ENCODE measurements around the gene PREP. TPM values are rescaled to one million over a fixed set of nuclear protein-coding genes. Genes with fewer than 3 reads are reported as not detected.
A peak's percentile ranks its signal among the peaks of the same experiment; 100 is the strongest.

Gene PREP
- polyA plus RNA-seq, 1 donor: 46.6 TPM

DNA sequence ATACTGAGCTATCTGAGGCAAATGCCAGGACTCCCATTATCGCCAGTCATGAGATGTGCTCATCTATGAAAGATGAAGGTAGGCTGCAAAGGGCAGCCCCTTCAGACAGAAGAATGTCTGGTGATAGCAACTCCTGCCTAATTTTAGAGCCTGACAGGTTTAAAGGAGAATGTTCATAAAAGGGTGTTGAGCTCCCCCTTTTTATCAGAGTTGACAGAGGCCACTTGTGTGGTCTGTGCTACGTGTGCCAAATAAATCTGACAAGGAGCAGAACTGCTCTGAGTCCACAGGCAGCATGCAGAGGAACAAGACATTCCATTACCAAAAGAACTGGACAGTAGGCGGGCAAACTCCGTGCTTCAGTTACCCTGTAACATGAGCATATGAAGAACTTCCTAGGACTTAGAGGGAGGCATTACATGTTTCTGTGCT is 101.8 kb downstream of the PREP start:
- H3K4me1 ChIP-seq (ENCODE audit: control insufficient read depth, insufficient read depth, low read length): no peaks in the 10 kb centered on the region
- no CpG with 5 or more reads among the region's 4 CpGs for WGBS (ENCODE audit: insufficient coverage, low lambda C conversion rate)
- H3K27me3 ChIP-seq (ENCODE audit: control insufficient read depth, insufficient read depth, low read length): no peaks in the 10 kb centered on the region
- no peak overlapping the region for H3K27ac ChIP-seq (ENCODE audit: low read length)
- no peaks in the 10 kb centered on the region for H3K9me3 ChIP-seq (ENCODE audit: control insufficient read depth, low read depth, low read length)
- DNase-seq: no peak
- H3K4me3 ChIP-seq (ENCODE audit: low read length): no peak overlapping the region
- H3K36me3 ChIP-seq (ENCODE audit: control insufficient read depth, insufficient read depth, low read length): peaks cover 8% of the 10 kb centered on the region

DNA sequence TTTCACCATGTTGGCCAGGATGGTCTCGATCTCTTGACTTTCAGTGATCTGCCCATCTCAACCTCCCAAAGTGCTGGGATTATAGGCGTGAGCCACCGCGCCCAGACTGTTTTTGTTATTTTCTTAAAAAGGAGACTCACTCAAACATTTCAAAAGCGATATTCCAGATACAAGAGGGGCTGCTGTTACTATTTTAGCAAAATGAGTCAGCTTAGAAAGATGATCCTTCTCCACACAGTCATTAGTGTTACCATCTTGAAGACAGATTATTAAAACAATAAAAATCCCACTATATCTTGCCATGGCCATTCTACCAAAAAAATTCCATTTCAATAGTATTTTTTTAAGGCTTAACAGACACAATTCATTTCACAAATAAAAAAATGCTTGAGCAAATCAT is 102.8 kb downstream of the PREP start:
- Histone ChIP-seq H3K27ac (ENCODE audit: low read length) (no peak overlapping the region), H3K36me3 (ENCODE audit: control insufficient read depth, insufficient read depth, low read length) (peaks cover 8% of the 10 kb centered on the region), H3K27me3 (ENCODE audit: control insufficient read depth, insufficient read depth, low read length) (no peaks in the 10 kb centered on the region), H3K9me3 (ENCODE audit: control insufficient read depth, low read depth, low read length) (no peaks in the 10 kb centered on the region), H3K4me1 (ENCODE audit: control insufficient read depth, insufficient read depth, low read length) (no peaks in the 10 kb centered on the region), H3K4me3 (ENCODE audit: low read length) (no peak overlapping the region)
- 83% methylated on average over 1 of the region's 5 CpGs for WGBS (ENCODE audit: insufficient coverage, low lambda C conversion rate)
- no peak for DNase-seq

DNA sequence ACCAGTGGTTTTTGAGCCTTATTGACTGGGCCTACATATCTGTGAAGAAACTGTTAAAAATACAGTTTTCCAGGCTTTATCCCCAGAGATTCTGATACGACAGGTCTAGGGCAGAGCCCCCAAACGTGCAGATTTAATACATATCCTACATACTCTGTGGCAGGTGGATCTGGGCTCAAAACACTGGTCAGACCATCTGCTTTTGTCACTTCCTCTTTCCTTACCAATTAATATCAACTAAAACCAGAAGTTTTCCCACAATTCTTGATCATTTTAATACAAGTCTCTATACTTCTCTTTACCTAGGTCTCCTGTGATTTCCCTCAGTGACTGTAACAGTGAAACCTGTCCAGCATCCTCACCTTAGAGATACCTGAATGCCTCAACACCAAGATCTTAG is 108.8 kb downstream of the PREP start:
- Histone ChIP-seq H3K27me3 (ENCODE audit: control insufficient read depth, insufficient read depth, low read length) (no peaks in the 10 kb centered on the region), H3K27ac (ENCODE audit: low read length) (no peak overlapping the region), H3K4me3 (ENCODE audit: low read length) (no peak overlapping the region), H3K4me1 (ENCODE audit: control insufficient read depth, insufficient read depth, low read length) (no peaks in the 10 kb centered on the region), H3K36me3 (ENCODE audit: control insufficient read depth, insufficient read depth, low read length) (peaks cover 7% of the 10 kb centered on the region), H3K9me3 (ENCODE audit: control insufficient read depth, low read depth, low read length) (no peaks in the 10 kb centered on the region)
- WGBS (ENCODE audit: insufficient coverage, low lambda C conversion rate): no CpG with 5 or more reads among the region's 2 CpGs
- DNase-seq: no peak

DNA sequence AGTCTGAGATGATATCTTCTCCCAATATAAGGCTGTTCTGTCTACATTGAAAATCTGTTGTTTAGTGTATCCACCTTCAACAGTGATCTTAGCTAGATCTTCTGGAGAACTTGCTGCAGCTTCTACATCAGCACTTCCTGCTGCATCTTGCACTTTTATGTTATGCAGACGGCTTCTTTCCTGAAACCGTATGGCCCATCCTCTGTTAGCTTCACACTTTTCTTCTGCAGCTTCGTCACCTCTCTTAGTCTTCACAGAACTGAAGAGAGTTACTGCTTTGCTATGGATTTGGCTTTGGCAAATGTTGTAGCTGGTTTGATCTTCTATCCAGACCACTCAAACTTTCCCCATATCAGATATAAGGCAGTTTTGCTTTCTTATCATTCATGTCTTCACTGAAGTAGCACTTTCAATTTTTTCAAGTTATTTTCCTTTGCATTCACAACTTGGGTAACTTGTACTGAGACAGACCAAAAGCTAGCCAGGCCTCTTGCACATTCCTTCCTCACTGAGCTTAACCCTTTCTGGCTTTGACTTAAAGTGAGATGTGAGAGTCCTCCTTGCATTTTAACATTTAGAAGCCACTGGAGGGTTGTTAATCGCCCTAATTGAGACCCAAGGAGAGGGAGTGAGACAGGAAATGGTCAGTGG is 110.1 kb downstream of the PREP start:
- Histone ChIP-seq H3K27me3 (ENCODE audit: control insufficient read depth, insufficient read depth, low read length) (no peaks in the 10 kb centered on the region), H3K4me1 (ENCODE audit: control insufficient read depth, insufficient read depth, low read length) (no peaks in the 10 kb centered on the region), H3K27ac (ENCODE audit: low read length) (no peak overlapping the region), H3K9me3 (ENCODE audit: control insufficient read depth, low read depth, low read length) (no peaks in the 10 kb centered on the region), H3K4me3 (ENCODE audit: low read length) (no peak overlapping the region), H3K36me3 (ENCODE audit: control insufficient read depth, insufficient read depth, low read length) (peaks cover 18% of the 10 kb centered on the region)
- no CpG with 5 or more reads among the region's 4 CpGs for WGBS (ENCODE audit: insufficient coverage, low lambda C conversion rate)
- DNase-seq: no peak

DNA sequence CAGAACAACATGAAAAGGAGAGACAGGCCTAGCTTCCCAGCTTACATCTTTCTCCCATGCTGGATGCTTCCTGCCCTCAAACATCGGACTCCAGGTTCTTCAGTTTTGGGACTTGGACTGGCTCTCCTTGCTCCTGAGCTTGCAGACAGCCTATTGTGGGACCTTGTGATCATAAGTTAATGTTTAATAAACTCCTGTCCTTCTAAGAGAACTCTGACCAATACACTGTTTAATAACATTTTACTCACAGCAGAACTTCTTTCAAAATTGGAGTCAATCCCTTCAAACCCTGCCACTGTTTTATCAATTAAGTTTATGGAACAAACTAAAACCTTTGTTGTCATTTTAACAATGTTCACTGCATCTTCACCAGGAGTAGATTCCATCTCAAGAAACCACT is 111.4 kb downstream of the PREP start:
- no peaks in the 10 kb centered on the region for H3K4me1 ChIP-seq (ENCODE audit: control insufficient read depth, insufficient read depth, low read length)
- no peak overlapping the region for H3K27ac ChIP-seq (ENCODE audit: low read length)
- H3K27me3 ChIP-seq (ENCODE audit: control insufficient read depth, insufficient read depth, low read length): no peaks in the 10 kb centered on the region
- peak in 1 of 2 donors; percentile 38 for DNase-seq
- H3K4me3 ChIP-seq (ENCODE audit: low read length): no peak overlapping the region
- H3K36me3 ChIP-seq (ENCODE audit: control insufficient read depth, insufficient read depth, low read length): peaks cover 24% of the 10 kb centered on the region
- no peaks in the 10 kb centered on the region for H3K9me3 ChIP-seq (ENCODE audit: control insufficient read depth, low read depth, low read length)
- whole genome bisulfite sequencing (ENCODE audit: insufficient coverage, low lambda C conversion rate): no CpG with 5 or more reads among the region's 1 CpG

DNA sequence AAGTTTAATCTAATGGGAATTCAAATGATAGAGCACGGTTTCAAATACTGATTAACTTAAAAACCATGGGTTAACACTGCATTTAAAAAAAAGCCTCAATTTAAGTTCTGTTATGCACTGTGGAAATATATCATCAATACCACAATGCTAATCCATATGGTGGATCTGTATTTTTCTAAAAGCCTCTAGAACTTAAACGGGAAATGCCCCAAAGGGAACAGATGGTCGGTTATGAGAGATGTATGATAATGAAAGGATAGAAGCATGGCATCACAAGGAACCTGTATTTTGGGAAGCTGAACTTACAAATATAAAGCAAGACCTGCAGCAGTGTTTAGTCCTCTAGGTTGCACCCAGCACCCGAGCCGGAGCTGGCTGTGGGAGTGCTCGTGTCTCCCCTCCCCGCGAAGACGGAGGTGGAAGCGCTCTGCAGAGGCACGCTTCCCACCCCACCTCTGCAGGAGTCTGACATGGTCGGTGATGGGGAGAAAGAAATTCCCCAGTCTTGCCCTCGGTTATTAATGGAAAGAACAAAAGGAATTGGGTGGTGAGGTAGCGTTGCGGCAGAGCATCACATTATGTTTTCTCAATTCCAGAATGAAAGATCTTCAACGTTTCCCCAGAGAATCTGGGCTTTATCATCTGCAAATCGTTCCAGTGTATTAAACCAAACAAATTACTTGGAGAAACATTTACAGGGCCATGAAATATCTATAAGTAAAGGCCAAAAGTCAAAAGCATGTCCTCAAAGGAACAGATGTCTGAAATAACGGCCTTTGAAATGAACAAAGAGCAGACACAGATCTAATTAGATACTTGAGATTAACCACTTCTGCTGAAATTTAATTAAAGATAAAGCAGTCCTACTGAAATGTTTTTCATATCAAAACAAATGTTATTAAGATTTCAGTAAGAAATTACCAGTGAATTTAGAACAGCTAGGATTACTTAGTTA is 120.0 kb downstream of the PREP start:
- no peak overlapping the region for H3K4me3 ChIP-seq (ENCODE audit: low read length)
- H3K4me1 ChIP-seq (ENCODE audit: control insufficient read depth, insufficient read depth, low read length): no peaks in the 10 kb centered on the region
- 100% methylated on average over 1 of the region's 18 CpGs for WGBS (ENCODE audit: insufficient coverage, low lambda C conversion rate)
- no peaks in the 10 kb centered on the region for H3K9me3 ChIP-seq (ENCODE audit: control insufficient read depth, low read depth, low read length)
- H3K27me3 ChIP-seq (ENCODE audit: control insufficient read depth, insufficient read depth, low read length): no peaks in the 10 kb centered on the region
- DNase-seq: no peak
- H3K36me3 ChIP-seq (ENCODE audit: control insufficient read depth, insufficient read depth, low read length): peaks cover 63% of the 10 kb centered on the region
- no peak overlapping the region for H3K27ac ChIP-seq (ENCODE audit: low read length)

DNA sequence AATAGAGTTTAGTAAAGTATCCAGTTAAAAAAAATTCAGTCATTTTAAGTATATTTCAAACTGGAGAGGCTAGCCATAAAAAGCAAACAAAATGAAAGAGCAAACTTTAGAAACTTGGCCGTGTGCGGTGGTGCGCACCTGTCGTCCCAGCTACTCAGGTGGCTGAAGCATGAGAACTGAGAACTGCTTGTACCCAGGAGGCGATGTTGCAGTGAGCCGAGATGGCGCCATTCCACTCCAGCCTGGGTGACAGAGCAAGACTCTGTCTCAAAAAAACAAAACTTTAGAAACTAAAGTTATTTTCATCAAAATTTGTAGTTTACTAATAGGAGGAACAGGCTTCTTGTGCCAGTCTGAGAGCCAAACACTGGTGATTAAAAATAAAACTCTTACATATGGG is 122.8 kb downstream of the PREP start:
- Histone ChIP-seq H3K4me3 (ENCODE audit: low read length) (no peak overlapping the region), H3K27me3 (ENCODE audit: control insufficient read depth, insufficient read depth, low read length) (no peaks in the 10 kb centered on the region), H3K27ac (ENCODE audit: low read length) (no peak overlapping the region), H3K9me3 (ENCODE audit: control insufficient read depth, low read depth, low read length) (no peaks in the 10 kb centered on the region), H3K36me3 (ENCODE audit: control insufficient read depth, insufficient read depth, low read length) (peaks cover 62% of the 10 kb centered on the region), H3K4me1 (ENCODE audit: control insufficient read depth, insufficient read depth, low read length) (no peaks in the 10 kb centered on the region)
- no peak for DNase-seq
- no CpG with 5 or more reads among the region's 7 CpGs for WGBS (ENCODE audit: insufficient coverage, low lambda C conversion rate)

DNA sequence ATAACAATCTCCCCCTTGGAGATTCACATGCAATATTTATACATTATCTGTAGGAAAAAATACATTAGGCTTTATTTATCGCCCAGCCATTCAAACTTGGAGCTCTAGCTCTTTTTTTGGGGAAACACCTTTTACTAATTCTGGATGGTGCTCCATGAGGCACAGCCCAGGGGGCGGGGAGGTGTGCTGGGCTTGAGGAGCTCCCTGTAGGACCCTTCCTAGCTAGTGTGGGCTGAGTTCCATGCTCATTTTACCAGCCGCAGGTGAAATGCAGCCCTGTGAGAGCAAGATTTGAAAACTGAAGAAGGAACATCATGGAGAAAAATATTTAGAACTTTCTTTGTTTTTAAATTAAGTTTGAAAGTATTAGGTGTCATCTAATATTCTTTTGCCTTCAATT is 123.4 kb downstream of the PREP start:
- H3K9me3 ChIP-seq (ENCODE audit: control insufficient read depth, low read depth, low read length): no peaks in the 10 kb centered on the region
- H3K4me3 ChIP-seq (ENCODE audit: low read length): no peak overlapping the region

DNA sequence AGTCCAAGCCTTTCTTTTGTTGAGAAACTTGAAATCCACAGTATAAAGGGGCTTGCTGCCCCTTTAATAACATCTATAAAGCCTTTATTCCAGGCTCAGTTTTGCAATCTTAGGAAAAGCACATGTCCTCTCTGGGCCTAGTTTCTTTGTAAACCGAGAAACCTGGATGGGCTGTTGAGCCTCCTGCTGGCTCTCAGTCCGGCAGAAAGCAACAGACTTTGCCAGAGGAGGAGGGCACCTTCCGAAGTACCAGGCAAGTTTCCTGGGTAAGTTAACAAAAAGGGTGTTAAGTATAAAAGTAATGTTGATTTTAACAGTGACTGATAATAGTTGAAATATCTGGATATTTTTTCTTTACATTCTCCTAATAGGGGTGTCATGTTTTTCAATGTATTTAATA is 124.1 kb downstream of the PREP start:
- DNase-seq: no peak
- no peak overlapping the region for H3K4me3 ChIP-seq (ENCODE audit: low read length)
- H3K4me1 ChIP-seq (ENCODE audit: control insufficient read depth, insufficient read depth, low read length): peaks cover under 1% of the 10 kb centered on the region
- H3K27ac ChIP-seq (ENCODE audit: low read length): no peak overlapping the region
- WGBS (ENCODE audit: insufficient coverage, low lambda C conversion rate): 90% methylated on average over 2 of the region's 3 CpGs
- peaks cover 55% of the 10 kb centered on the region for H3K36me3 ChIP-seq (ENCODE audit: control insufficient read depth, insufficient read depth, low read length)
- no peaks in the 10 kb centered on the region for H3K27me3 ChIP-seq (ENCODE audit: control insufficient read depth, insufficient read depth, low read length)
- H3K9me3 ChIP-seq (ENCODE audit: control insufficient read depth, low read depth, low read length): no peaks in the 10 kb centered on the region

More for the DNA sequence above, 123.4 kb downstream of the PREP start:
- DNase-seq: no peak
- Histone ChIP-seq H3K27ac (ENCODE audit: low read length) (no peak overlapping the region), H3K27me3 (ENCODE audit: control insufficient read depth, insufficient read depth, low read length) (no peaks in the 10 kb centered on the region), H3K4me1 (ENCODE audit: control insufficient read depth, insufficient read depth, low read length) (no peaks in the 10 kb centered on the region), H3K36me3 (ENCODE audit: control insufficient read depth, insufficient read depth, low read length) (peaks cover 61% of the 10 kb centered on the region)
- whole genome bisulfite sequencing (ENCODE audit: insufficient coverage, low lambda C conversion rate): 100% methylated on average over 1 of the region's 3 CpGs

DNA sequence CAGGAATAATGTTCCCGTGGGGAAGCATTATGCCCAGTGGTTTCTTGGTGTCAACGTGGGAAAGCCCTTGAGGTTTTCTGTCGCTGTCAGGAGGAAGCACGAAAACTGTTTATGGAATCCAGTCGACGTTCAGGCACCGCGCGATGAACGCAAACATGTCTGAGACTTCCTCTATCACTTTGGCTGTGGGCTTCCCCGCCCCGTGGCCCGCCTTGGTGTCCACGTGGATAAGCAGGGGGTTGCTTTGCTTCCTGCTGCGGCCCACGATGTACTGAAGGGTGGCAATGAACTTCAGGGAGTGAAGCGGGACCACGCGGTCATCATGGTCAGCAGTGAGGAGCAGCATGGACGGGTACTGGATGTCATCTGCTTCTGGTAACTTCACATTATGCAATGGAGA is 124.8 kb downstream of the PREP start:
- H3K9me3 ChIP-seq (ENCODE audit: control insufficient read depth, low read depth, low read length): no peaks in the 10 kb centered on the region
- H3K4me3 ChIP-seq (ENCODE audit: low read length): no peak overlapping the region
- H3K27me3 ChIP-seq (ENCODE audit: control insufficient read depth, insufficient read depth, low read length): no peaks in the 10 kb centered on the region
- no peak overlapping the region for H3K27ac ChIP-seq (ENCODE audit: low read length)
- WGBS (ENCODE audit: insufficient coverage, low lambda C conversion rate): 95% methylated on average over 7 of the region's 20 CpGs
- peaks cover 8% of the 10 kb centered on the region for H3K4me1 ChIP-seq (ENCODE audit: control insufficient read depth, insufficient read depth, low read length)
- DNase-seq: no peak
- H3K36me3 ChIP-seq (ENCODE audit: control insufficient read depth, insufficient read depth, low read length): peaks cover 54% of the 10 kb centered on the region
